C4-2B (cell line): ENCODE data around the gene SESN3.

ENCODE experiments used
- H3K27ac ChIP-seq: fragments of 450-650 bp; 2 replicates; pipeline ENCODE4 v1.5.1; 2017
- CTCF ChIP-seq: fragments of 450-650 bp; conservative IDR thresholded peaks from 2 replicates; pipeline ENCODE4 v1.5.1; 2017; ENCODE audit warnings: mild to moderate bottlenecking
- ZFX ChIP-seq: fragments of 450-650 bp; IDR thresholded peaks from 2 replicates; pipeline ENCODE4 v1.6.1; 2017

The SESN3 gene

DNA sequence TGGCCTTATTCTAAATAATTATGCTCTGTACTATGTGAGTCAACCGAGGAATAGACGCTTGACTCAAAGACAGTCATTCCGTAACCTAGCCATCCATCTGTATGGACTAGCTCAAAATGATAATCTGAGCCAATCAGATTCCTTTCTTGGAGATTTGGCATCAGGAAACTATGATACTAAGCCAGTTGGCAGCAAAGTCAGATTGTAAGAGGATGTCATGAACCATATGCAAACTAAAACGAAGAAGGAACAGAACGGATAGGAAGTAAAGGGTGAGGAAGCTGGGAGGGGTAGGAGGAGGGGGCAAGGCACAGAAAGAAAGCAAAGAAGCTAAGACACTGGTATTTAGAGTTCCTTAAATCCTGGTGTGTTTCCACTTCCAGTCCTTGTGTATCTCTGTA, 10.7 kb upstream of the SESN3 start:
- H3K27ac ChIP-seq, result no peak overlapping the region
- TF ChIP-seq CTCF, result no peak
- TF ChIP-seq ZFX, result no peak

DNA sequence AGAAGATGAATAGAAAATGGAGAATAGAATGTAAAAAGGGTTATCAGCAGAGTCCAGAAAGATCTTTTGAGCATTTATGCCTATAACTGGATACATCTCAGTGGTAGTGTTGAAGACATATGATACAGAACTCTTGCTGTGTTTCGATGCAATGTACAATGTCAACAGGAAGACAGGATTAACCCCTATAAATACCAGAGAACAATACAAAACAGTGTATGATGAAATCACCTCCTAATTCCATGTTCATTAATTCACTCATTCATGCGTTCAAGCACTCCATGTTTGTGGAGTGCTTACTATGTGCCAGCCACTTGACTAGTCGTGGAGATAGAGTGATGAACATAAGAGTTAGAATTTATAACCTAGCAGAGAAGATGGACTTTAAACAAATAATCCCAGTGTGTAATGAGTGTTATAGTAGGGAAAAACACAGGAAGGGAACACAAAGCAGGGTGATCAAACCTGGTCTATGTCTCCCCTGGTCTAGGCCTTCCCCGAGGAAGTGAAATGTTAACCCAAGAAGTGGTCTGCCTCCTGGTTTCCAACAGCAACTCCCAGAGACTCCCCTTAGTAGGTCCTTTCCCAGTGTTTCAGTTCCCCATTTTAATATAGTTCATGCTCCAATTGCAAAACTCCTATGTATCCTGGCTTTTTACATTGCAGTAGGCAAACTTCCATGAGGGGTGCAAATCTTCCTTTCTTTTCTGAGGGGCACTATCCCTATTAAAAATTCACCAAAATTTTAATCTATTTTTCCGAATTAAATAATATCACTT, 9.1 kb upstream of the SESN3 start:
- no peak for TF ChIP-seq CTCF
- TF ChIP-seq ZFX, result no peak
- no peak overlapping the region for H3K27ac ChIP-seq

DNA sequence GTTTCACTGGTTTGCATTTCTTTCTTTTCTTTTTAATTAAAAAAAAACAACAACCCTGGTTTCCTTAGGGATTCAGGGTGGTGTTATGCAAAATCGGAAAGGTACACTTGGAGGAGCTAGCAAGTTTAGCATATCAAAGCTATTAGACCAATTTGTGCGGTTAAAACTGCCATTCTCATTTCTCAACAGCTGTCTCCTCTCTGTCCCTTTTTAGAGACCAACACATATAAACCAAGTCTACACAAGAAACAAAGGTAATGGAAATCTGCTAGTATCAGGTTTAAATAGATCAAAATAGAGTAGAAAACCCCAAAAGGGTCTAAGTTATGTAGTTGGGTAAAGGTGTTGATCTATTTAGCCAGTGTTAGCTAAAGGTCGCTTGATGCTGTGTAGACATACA, 1.7 kb upstream of the SESN3 start:
- H3K27ac ChIP-seq, result no peak overlapping the region
- TF ChIP-seq CTCF (no peak), ZFX (no peak)

- no peak for TF ChIP-seq ZFX
- TF ChIP-seq CTCF, result no peak
- peak overlapping the region; percentile 74; the same call in 1 of the 2 replicates for H3K27ac ChIP-seq
Observed at GRCh38 chr11:95231881-95232605, 1.0 kb upstream of the SESN3 start.

GRCh38 chr11:95230810-95231126, 234 bp downstream of the SESN3 start:
- peak overlapping the region; percentile 74 for H3K27ac ChIP-seq
- TF ChIP-seq ZFX (no peak), CTCF (no peak)

DNA sequence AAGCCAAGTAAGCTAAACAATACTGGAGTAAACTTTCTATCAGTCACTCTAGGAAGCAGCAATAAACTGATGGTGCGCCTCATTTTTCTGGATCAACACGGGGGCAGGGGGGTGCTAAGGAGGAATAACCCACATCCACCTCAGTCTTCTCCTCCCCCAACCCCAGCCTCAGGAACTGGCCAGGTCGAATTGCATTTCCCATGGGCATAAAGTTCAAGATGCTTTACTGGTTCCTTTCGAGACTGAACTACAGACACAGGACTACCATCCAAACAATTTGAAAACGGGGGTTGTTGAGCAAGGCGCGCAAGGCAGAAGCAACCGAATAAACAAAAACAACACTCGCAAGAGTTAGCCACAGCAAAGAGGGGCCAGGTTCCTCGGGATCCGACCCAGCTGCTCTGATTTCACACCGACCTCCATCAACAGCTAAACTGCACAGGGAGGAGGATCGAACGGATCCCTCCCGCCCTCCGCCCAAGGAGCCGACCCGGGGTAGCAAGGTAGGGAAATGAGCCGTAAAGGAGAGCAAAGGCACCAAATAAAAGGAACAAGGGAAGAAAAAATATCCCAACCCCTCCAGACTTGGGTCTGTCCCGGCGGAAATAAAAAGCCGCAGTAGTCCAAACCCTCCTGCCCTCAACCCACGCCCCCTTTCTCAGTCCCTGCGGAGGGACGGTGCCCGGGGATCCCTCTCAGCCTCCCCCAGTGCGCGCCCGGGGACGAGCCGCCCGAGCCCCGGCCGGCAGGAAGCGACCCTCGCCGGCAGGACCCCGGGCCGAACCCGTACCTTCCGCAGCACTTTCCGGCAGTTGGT, 801 bp downstream of the SESN3 start:
- peak overlapping the region; percentile 74 for H3K27ac ChIP-seq

More for the DNA sequence above, 801 bp downstream of the SESN3 start:
- no peak for TF ChIP-seq ZFX
- no peak for TF ChIP-seq CTCF
